Measurements from ENCODE around the gene NDE1.

The NDE1 gene

DNA sequence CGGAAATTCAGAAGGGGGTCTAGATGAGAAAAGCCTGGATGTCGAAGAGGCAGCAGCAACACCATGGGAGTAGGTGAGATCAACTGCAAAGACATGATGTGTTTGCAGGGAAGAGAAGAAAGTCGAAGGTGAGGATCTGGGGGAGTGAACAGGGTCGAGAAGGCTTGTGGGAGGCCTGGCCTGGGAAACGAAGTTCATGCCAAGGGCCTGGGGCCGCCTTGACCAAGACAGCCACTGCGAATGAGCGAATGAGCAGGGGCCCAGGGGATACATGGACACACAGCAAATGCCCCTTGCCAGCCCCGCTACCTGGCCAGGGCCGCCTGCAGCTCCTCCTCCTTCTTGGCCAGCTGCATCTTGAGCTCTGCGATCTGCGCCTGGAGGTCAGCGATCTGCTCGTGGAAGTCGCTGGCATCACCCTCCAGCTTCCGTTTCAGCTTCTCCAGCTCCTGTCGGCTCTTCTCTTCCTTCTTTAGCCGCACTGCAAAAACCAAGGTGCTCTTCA is 87.1 kb downstream of the NDE1 start:
- DNase-seq (ENCODE audit: low spot score), result no peak

DNA sequence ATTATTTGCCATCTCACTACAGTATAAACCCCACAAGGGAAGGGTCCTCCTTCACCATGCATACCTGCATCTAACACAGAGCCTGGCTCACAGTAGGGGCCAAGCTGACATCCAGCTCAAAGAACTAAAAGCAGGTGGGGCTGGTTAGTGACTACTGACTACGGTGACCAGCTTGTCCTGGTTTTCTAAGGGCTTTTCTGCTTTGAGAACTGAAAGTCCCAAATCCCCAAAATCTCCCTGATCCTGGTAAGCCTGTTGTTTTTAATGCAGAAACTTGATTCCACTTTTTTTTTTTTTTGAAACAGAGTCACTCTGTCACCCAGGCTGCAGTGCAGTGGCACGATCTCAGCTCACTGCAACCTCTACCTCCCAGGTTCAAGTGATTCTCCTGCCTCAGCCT is 89.4 kb downstream of the NDE1 start:
- no peak for DNase-seq (ENCODE audit: low spot score)

DNA sequence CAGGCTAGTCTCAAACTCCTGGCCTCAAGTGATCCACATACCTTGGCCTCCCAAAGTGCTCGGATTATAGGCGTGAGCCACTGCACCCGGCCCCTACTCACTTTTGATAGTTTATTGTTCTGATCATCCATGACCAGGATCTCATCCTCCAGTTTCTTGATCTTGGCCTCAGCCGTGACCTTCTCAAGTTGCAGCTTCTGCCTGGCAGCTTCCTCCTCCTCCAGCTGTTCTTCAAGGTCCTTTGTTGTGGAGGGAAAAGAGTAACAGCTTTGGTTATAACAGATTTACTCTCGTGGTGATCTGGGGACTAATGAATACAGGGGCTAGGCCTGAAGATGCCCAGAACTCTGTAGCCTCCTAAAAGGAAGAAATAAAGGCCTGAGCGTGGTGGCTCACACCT is 89.9 kb downstream of the NDE1 start:
- DNase-seq (ENCODE audit: low spot score), result no peak

DNA sequence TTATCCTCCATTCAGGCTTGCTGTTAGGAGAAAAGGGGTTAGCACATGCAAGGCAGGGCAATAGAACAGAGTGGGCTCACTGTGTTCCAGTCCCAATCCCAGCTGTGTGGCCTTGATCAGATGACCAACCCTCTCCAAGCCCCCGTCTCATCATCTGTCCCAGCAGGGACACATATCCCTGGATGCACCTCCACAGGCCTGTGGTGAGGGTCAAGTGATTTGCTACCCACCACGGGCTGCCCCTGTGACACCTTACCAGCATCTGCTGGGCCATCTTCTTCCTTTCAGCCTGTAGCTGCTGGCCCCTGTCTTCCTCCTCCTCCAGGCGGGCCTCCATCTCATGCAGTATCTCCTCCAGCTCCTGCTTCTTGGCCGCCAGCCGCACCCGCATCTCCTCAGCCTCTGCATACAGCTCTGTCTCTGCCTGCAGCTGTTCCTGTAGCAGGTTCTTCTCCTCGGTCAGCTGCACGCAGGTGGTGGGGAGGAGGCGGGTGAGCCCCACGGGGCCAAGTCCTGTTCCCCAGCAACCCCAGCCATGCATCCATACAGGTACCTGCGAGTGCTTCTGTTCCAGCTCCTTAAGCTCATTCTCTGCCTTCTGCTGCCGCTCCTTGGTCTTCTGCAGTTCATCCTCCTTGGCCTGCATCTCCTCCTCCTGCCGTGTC is 91.3 kb downstream of the NDE1 start:
- no peak for DNase-seq (ENCODE audit: low spot score)

DNA sequence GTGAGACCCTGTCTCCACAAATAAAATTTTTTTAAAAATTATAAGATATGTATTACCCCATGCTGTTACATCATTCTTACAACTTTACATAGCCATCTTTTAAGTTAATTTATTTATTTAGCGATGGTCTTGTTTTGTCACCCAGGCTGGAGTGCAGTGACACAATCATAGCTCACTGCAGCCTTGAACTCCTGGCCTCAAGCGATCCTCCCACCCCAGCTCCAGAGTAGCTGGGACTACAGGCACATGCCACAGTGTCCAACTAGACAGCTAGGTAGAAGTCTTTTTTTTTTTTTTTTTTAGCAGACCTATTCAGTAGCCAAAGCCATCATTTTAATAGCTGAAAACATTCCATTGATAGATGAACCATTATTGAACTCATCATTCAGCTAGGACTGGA is 92.7 kb downstream of the NDE1 start:
- DNase-seq (ENCODE audit: low spot score), result no peak

DNA sequence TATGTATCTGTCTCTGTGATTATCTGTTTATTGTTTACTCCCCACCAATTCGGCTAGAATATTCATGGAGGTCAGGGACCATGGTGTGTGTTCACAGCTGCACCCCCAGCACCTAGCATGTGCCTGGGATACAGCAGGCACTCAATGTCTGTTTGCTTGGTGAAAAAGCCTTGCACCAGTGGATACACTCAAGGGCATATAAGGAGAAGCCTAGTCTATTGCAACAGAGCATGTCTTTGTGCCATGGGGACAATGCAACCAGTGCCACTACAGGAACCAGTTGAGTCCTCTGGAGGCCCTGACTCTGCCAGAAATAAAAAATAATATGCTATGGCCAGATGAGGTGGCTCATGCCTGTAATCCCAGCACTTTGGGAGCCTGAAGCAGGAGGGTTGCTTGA is 93.6 kb downstream of the NDE1 start:
- DNase-seq (ENCODE audit: low spot score), result no peak

DNA sequence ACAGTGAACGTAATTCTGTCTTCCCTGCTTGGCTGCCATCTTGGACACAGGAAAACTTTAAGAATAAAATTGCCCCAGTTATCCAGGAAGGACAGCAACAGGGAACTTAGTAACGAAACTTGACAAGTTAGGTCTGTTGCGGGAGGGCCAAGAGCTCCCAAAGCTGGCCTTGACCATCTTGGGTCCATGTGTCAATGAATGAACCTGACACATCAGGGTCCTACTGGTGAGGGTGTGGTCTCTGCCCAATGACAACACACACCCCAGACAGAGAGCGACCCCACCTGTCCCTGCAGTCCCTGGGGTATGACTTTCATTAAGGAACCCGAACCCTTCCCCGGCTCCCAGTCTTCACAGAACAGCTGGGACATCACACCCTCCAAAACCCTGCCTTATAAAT is 96.3 kb downstream of the NDE1 start:
- DNase-seq (ENCODE audit: low spot score), result no peak

DNA sequence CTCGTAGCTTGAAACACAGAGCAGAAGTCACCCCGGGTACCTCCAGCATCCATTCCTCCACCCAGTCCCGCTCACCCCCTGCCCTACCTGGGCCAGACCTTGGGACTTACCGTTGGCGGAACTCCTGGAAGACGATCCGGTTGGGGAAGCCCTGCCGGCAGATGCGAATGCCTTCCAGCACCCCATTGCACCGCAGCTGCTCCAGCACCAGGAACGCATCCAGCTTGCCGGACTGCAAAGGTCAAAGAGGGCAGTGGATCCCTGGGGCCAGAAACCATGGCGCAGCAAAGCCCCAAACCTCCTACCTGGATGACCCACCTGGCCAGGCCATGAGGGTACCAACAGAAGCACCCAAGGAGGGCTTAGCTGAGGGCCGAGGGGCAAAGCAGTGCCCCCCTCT is 97.9 kb downstream of the NDE1 start:
- no peak for DNase-seq (ENCODE audit: low spot score)

DNA sequence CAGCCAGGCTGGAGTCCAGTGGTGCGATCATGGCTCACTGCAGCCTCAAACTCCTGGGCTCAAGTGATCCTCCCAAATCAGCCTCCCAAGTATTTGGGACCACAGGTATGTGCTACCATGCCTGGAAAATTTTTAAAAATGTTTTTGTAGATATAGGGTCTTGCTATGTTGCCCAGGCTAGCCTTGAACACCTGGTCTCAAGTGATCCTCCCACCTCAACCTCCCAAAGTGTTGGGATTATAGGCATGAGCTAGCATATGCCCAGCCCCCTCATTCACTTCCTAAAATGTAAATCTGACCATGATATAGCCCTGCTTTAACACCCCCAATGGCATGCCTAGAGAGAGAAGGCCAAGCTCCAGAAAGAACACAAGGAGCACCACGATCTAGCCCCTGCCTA is 98.6 kb downstream of the NDE1 start:
- DNase-seq (ENCODE audit: low spot score), result no peak

DNA sequence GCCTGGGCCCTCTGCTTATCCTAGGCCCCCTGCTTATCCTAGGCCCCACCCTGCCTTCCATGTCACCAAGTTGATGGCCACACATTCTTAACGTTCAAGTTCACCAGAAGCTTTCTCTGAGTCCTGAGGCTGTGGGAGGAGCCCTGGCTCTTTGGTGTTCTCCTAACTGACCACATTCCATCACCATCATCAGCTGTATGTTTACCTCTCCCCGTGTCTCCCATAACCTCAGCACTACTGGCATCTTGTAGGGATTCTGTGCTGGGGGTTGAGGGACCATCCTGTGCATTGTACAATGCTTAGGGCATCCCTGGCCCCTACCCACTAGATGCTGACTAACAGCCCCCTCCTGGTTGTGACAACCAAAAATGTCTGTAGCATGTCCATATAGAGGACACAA is 99.3 kb downstream of the NDE1 start:
- DNase-seq (ENCODE audit: low spot score), result no peak

DNA sequence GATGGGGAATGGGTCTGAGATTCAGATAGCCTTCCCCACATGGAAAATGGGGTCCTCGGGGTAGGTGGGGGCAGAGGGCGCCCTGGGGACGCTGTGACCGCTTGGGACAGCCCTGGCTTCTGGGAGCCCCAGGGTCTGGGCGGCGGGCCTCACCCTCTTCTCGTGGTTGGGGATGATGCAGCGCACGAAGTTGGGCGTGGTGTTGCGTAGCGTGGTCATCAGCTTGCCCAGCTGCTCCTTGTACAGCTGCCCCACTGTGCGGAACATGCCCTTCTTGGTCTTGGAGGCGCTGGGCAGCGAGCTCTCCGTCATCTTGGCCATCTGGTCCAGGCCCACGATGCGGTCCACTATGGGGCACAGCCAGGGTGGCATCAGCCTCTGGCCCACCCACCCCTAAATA is 99.9 kb downstream of the NDE1 start:
- DNase-seq (ENCODE audit: low spot score), result no peak

DNA sequence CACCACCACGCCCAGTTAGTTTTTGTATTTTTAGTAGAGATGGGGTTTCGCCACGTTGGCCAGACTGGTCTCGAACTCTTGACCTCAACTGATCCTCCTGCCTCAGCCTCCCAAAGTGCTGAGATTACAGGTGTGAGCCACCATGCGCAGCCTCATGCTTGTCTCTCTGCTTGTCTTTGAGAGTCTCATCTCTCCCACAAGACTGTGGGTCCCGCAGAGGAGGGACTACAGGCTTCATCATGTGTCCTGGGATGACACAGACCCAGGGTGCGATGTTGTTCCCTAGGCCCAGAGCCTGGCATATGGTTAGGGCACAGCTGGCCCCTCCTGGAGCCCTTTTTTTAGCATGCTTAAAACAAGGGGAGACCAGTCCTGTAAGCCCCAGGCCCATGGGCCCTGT is 101.9 kb downstream of the NDE1 start:
- no peak for DNase-seq (ENCODE audit: low spot score)

DNA sequence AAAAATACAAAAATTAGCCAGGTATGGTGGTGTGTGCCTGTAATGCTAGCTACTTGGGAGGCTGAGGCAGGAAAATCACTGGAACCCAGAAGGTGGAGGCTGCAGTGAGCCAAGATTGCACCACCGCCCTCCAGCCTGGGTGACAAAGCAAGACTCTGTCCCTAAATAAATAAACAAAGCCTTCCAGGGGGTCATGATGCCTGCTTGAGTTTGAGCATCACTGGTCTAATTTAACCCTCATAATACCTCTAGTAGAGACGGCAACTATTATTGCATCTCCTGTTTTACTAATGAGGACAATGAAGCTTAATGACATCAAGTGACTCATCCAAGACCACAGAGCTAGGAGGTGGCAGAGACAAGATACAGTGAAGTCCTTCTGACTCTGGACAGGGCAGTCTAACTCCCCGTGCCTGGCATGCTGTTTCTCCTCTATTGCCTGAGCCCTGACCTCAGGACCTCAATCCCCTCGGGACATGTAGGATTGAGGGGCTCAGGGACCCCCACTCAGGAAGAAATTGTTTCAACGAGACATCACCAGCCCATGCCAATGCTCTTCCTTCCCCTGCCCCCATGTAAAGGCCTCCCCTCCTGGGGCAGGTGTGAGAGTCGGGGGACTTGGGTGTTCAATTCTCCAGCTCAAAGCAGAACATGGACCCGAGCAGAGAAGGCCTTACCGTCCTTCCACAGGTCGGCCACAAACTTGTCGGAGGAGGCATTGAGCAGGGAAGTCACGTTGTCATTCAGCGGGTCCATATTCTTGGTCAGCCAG is 102.9 kb downstream of the NDE1 start:
- no peak for DNase-seq (ENCODE audit: low spot score)

DNA sequence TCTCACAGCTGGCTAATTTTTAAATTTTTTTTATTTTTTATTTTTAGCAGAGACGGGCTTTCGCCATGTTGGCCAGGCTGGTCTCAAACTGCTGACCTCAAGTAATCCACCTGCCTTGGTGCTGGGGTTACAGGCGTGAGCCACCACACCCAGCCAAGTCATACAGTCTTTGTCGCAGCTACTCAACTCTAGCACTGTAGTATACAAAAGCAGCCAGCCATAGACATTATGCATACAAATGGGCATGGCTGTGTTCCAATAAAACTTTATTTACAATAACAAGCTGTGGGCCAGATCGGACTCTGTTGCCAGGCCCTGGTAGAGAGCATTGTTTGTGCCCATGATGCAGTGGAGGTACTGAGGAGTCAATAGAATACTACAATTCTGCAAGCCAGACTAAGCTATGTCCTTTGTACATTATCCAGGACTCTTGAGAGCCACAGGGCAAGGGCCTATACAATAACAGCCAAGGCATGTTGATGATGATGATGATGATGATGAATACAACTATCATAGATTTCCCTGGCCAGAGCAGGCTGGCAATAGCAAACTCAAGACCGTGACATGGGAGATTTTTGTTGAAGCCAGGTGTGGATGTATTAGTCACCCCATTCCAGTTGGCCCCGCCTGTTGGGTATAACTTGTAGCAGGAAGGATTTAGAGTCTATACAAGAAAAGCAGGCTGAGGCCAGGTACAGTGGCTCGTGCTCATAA is 104.9 kb downstream of the NDE1 start:
- no peak for DNase-seq (ENCODE audit: low spot score)

DNA sequence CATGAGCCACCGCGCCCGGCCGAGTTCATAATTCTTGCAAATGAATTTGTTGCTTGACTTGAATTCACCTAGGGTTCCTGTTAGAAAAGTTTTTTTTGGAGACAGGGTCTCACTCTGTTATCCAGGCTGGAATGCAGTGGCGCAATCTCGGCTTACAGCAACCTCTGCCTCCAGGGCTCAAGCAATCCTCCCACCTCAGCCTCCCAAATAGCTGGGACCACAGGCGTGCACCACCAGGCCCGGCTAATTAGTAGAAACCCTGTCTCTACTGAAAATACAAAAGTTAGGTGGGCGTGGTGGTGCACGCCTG is 107.0 kb downstream of the NDE1 start:
- DNase-seq (ENCODE audit: low spot score), result no peak

DNA sequence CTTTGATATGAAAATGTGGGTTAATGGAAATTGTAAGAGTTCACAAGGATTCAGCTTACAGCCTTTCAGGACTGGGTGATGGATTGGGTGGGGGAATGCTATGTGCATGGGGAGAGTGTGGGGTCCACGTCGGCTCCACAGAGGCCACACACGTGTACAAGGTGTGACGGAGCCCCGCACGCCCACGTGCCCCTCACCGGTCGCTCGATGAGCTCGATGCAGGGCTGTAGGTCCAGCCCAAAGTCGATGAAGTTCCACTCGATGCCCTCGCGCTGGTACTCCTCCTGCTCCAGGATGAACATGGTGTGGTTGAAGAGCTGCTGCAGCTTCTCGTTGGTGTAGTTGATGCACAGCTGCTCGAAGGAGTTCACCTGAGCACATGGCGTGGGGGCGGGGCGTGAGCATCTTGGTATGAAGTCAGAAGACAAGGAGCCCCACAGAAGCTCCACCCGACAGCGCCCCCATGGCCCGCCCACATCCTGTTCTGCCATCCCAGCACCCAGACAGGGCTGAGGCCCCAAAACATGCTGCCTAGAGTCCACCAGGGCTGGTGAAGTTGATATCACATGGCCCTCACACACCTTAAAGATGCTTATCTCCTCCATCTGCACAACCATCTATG is 107.7 kb downstream of the NDE1 start:
- no peak for DNase-seq (ENCODE audit: low spot score)

DNA sequence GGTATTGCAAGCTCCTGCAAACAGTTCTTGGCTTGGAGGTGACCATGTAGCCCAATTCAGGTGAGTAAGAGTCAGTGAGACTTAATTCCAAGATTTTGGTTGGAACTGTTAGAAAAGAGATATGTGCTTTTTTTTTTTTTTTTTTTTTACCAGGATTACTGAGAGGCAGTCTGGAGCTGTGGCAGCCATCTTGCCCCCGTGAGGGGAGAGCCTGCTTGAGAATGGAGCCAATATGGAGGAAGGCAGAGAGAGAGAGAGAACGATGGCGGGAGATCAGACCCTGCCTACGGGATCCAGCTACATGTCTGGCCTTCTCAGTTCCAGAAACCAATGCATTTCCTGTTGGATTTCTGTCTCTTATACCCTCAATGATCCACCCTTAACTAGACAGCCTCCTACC is 109.0 kb downstream of the NDE1 start:
- no peak for DNase-seq (ENCODE audit: low spot score)

DNA sequence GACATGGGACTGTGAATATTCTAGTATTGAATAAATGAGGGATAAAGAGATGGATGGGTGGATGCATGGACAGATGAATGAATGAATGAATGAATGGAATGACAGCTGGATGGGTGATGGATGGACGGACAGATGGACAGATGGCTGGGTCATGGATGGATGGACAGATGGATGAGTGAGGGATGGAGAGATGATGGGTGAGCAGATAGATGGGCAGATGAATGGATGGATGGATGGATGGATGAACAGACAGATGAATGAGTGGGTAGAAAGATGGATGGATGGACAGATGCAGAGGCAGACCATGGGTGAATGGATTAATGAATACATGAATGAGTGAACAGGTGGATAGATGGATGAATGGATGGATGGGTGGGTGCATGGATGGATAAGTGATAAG is 110.1 kb downstream of the NDE1 start:
- no peak for DNase-seq (ENCODE audit: low spot score)

DNA sequence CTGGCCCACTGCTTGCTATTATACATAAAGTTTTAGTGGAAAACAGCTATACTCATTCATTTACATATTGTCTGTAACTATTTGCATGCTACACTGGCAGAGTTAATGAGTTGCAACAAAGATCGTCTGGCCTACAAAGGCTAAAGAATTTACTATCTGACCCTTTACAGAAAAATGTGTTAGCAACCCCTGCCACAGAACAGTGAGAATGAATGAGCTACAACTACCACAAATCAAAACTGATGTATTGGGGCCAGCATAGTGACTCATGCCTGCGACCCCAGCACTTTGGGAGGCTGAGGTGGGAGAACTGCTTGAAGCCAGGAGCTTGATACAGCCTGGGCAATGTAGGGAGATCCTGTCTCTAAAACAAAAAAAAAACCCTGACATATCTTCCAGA is 114.1 kb downstream of the NDE1 start:
- DNase-seq (ENCODE audit: low spot score), result no peak

DNA sequence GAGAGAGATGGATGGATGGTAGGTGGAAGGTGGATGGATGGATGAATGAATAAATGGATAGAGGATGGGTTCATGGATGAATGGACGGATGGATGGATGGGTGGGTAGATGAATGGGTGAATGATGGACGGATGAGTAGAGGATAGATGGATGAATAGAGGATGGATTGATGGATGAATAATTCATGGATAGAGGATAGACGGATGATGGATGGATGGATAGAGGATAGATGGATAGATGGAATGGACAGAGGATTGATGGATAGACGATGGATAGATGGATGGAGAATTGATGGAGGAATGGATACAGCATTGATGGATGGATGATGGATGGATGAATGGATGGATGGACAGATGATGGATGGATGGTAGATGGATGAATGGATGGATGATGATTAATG is 115.1 kb downstream of the NDE1 start:
- no peak for DNase-seq (ENCODE audit: low spot score)

DNA sequence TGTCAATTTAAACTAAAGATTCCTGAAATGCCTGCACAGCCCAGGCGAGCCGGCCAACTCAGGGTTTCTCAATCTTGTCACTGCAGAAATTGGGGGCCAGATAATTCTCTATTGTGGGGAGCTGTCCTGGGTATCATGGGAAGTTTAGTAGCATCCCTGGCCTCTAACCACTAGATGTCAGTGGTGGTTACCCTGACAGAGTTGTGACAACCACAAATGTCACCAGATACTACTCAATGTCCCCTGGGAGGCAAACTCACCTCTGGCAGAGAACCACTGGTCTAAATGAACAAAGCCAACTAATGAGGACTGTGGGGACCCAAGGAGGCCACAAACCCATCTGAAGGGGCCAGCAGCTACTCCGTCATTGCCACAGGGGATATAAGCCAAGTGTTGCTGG is 115.8 kb downstream of the NDE1 start:
- DNase-seq (ENCODE audit: low spot score), result peak; percentile 52

DNA sequence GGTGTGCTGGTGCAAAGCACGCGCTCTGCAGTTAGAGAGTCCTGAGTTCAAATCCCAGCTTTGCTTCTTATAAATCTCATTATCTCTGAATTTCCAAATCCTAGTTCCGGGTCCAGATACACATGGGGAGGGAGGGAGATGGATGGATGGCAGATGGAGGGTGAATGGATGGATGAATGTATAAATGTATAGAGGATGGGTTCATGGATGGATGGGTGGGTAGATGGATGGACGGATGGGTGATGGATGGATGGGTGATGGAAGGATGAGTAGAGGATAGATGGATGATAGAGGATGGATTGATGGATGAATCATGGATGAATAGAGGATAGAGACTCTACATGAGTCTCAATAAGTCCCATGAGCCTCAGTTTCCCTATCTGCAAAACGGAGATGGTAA is 116.9 kb downstream of the NDE1 start:
- DNase-seq (ENCODE audit: low spot score), result no peak

DNA sequence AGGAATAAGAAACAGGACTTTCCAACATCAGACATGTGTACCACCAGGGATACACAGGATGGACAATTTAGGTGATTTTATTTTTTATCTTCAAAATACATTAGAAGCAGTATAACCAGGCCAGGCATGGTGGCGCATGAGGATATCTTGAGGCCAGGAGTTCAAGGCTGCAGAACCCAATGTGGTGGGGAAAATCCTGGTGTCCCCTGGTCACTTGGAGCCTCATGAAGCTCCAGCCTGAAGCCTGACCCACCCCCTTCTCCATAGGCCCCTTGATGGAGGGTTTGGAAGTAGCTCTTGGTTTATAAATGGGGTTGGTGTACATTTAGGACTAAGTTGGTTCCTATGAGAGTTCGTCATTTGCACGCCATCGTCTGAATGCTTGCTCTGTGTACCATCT is 118.2 kb downstream of the NDE1 start:
- no peak for DNase-seq (ENCODE audit: low spot score)

Data from COLO829 (cell line).